Measurements from ENCODE around the gene AP1G2.

DNA sequence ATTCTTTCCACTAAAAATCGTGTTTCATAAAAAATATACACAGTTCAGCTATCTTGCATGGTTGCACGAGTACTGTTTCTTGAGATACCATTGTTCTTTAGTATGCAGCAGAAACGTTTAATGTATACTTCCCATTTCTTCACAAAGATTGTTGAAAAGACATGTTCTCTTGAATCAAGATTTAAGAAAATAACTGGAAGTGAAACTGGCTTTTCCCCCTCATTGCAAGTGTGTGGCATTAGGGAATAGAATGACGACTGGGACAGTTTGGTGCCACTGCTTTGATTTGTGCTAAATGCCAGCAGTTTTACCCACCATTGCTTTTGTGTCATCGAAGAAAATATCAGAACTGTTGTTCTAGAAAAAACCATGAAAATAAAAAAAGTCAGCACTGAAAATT, 48.3 kb upstream of the AP1G2 start:
- TF ChIP-seq POLR2AphosphoS5 (IDR thresholded peaks at IDR 0.05; ENCODE audit: borderline replicate concordance, low read depth, low read length) (no peak), EZH2 (IDR thresholded peaks at IDR 0.05) (no peak), FOXP2 (optimal IDR thresholded peaks at IDR 0.05; ENCODE audit: control extremely low read depth, extremely low read length, insufficient read depth) (no peak)
